Keratinocyte (primary cell): ENCODE data around the gene AMBRA1.

Experiments used
- EZH2 ChIP-seq: IDR thresholded peaks from one replicate; pipeline ENCODE4 v1.6.1; 2012; ENCODE audit warnings: inconsistent platforms, mild to moderate bottlenecking, low read length, moderate library complexity
- TF ChIP-seq, protein P1 (sequence below), 3 experiments: IDR thresholded peaks in 1 of 3; conservative IDR thresholded peaks in 1 of 3; optimal IDR thresholded peaks in 1 of 3; 2 replicates in 2 of 3; 3 replicates in 1 of 3; pipeline versions ENCODE3 to v1.5.1; 2011; ENCODE audit warnings: low read length in 3 of 3, mild to moderate bottlenecking in 3 of 3, moderate library complexity in 2 of 3, control low read depth in 1 of 3, inconsistent platforms in 1 of 3; ENCODE audit not compliant: insufficient read depth in 2 of 3; ENCODE audit errors: extremely low read depth in 1 of 3

DNA sequence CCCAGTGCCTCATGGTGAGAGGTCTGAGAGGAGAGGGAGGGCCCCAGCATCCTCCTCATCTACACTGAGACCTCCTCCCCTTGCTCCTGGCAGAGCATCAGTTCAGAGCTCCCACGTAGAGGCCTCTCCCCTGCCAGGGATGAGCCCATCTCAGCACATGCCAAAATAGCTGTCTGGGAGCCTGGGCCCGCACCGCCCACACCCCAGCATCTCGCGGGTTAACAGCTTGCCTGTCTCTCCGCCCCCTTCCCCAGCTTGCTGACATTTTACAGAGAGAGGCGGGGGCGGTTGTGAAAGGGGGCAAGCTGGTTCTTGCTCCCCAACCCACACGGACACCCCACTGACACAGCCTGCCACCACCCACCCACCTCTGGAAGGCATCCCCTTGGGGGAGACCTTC lies 240.1 kb downstream of the AMBRA1 start:
- TF ChIP-seq, protein P1, sequence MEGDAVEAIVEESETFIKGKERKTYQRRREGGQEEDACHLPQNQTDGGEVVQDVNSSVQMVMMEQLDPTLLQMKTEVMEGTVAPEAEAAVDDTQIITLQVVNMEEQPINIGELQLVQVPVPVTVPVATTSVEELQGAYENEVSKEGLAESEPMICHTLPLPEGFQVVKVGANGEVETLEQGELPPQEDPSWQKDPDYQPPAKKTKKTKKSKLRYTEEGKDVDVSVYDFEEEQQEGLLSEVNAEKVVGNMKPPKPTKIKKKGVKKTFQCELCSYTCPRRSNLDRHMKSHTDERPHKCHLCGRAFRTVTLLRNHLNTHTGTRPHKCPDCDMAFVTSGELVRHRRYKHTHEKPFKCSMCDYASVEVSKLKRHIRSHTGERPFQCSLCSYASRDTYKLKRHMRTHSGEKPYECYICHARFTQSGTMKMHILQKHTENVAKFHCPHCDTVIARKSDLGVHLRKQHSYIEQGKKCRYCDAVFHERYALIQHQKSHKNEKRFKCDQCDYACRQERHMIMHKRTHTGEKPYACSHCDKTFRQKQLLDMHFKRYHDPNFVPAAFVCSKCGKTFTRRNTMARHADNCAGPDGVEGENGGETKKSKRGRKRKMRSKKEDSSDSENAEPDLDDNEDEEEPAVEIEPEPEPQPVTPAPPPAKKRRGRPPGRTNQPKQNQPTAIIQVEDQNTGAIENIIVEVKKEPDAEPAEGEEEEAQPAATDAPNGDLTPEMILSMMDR (optimal IDR thresholded peaks at IDR 0.05 in 1 of 3, IDR thresholded peaks at IDR 0.05 in 1 of 3, conservative IDR thresholded peaks at IDR 0.05 in 1 of 3; ENCODE audit: extremely low read depth in 1 of 3, insufficient read depth in 2 of 3, low read length in 3 of 3), result no peak
- no peak for TF ChIP-seq EZH2
